ENCODE results near the gene MINAR1.

DNA sequence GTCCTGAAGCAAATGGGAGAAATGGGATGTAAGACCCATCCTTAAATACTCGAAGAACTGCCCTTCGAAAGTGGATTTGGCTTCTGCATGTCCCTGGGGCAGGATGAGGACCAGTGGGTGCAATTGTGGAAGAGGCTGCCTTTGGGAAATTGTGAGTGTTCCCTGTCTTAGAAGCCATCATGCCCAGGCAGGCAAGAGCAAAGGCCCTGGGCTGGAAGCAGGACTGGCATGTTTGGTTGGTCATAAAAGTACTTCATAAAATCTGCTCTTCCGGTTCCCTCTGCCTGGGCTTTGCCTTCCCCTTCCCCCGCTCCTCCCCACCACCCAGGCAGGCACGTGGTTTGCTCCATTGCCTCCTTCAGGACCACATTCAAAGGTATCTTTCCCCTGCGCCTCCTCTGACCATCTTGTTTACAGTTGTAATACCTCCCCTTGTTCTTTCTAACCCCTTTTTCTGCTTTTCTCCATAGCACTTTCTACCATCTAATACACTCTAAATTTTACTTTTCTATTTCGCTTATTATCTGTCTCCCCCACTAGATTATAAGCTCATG lies 8.3 kb downstream of the MINAR1 start:
- TF ChIP-seq, protein P1, sequence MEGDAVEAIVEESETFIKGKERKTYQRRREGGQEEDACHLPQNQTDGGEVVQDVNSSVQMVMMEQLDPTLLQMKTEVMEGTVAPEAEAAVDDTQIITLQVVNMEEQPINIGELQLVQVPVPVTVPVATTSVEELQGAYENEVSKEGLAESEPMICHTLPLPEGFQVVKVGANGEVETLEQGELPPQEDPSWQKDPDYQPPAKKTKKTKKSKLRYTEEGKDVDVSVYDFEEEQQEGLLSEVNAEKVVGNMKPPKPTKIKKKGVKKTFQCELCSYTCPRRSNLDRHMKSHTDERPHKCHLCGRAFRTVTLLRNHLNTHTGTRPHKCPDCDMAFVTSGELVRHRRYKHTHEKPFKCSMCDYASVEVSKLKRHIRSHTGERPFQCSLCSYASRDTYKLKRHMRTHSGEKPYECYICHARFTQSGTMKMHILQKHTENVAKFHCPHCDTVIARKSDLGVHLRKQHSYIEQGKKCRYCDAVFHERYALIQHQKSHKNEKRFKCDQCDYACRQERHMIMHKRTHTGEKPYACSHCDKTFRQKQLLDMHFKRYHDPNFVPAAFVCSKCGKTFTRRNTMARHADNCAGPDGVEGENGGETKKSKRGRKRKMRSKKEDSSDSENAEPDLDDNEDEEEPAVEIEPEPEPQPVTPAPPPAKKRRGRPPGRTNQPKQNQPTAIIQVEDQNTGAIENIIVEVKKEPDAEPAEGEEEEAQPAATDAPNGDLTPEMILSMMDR (conservative IDR thresholded peaks at IDR 0.05; ENCODE audit: low read length) = no peak
- TF ChIP-seq EZH2phosphoT487 (IDR thresholded peaks at IDR 0.05; ENCODE audit: borderline replicate concordance) = no peak
